Femur (tissue), 1 donor: ENCODE data around the gene ABCA8.

Source experiments
- DNase-seq: peaks from one replicate; pipeline ENCODE4 v3.0.0-alpha.2; 2017

ABCA8 gene

GRCh38 chr17:68868708-68869107 lies 86.5 kb downstream of the ABCA8 start:
- DNase-seq, result no peak

- DNase-seq, result peak; percentile 34
Measured at GRCh38 chr17:68867759-68868516, 87.3 kb downstream of the ABCA8 start.

DNA sequence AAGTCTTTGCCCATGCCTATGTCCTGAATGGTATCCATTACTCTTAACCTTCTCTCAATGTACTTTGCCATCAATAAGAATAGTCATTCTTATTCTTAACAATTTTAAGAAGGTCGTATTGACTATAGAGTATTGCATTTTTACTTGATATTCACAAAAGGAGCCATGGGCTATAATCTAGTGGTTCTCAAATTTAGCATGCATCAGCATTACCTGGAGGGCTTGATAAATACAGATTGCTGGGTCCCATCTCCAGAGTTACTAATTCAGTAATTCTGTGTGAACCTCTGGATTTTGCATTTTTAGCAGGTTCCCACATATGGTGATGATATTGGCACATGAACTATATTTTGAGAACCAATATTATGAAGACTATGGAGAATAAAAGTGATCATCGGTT lies 89.6 kb downstream of the ABCA8 start:
- no peak for DNase-seq

GRCh38 chr17:68863091-68863652 lies 92.0 kb downstream of the ABCA8 start:
- DNase-seq, result no peak

GRCh38 chr17:68861602-68862001 lies 93.6 kb downstream of the ABCA8 start:
- DNase-seq, result no peak

DNA sequence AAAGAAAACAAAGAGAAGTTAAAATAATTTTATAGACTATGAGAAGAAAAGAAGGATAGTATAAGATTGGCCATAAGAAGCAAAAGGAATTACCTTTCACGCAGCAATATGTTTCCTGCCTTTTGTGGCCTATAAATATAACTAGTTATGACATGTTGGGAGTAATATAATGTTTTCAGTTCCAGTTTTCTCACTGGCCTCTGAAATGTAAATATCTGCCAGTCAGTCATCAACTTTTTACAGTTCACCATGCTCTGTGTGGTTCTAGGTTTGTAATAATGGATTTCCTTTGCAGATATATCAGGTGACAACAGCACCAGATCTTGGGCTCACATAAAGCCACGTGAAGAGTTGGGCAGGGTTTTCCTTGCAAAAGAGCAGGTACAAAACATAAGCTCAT lies 94.3 kb downstream of the ABCA8 start:
- DNase-seq, result no peak

DNA sequence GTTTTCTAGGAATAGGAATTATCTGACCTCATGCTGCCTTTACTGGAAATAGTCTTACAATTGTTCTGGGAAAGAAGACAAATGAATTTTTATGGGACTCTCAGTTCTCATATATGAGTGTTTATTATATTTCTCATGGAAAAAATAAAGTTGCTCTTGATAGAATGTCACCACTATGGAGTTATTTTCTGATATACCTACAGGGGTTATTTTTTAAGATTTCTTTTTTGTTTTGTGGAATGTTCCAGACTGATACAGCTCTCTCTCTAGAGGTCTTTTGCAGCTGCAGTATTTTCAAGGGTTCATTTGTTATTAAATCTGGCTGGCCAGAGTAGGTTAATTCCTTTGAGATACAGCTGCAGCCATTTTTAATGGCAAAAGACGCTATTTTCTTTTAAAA lies 100.7 kb downstream of the ABCA8 start:
- DNase-seq, result no peak

DNA sequence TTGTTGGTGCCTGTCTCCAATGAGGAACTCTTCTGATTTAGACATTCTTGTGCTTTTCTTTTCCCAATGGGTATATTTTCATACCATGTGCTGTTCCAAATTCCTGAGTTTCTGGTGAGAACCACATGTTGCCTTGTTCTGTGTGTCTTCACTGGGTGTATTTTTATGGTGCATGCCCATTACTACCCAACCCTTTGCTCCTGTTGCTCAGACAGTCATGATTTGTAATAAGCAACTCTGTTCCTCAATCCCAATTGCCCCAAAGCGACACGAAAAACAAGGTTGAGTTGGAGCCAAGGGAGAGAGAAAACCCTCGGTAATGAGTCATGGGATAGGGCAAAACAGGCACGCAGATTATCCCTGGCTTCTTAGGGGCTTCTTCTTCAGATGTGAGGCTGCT lies 101.8 kb downstream of the ABCA8 start:
- DNase-seq, result no peak

DNA sequence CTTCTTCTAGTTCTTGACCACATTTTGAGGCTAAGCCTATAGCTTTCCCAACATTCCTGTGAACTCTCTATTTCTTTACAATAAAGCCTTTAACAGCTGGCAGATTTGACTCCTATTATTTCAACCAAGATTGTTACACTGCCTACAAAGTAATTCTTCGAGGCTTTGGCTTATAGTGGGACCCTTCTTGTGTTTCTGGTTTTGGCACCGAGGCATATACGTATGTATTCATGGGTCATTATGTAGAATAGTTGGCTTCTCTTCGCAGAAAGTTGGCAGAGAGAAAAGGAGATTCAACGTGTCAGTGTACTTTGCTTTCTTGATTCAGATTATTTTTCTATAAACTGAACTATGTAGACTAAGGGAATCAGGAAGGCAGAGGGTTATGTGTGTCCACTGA lies 102.2 kb downstream of the ABCA8 start:
- no peak for DNase-seq

DNA sequence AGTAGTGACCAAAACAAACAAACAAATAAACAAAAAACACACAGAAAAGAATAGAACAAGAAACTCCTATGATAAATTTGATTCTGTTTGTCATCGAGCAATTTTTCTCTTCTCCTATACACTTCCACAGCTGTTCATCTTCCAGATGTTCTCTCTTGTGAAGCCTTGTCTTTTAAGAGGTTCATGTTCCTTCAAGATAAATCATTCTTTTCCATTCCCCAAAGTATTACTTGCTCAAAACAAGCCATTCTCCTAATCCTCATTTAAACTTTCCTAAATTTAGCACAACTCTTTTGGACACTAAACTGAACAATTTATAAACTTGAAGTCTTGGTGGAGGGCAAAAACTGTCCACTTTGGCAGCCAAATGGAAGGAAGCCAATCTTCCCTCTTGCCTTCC lies 103.3 kb downstream of the ABCA8 start:
- no peak for DNase-seq

GRCh38 chr17:68850749-68851510 lies 104.3 kb downstream of the ABCA8 start:
- DNase-seq, result no peak

- DNase-seq, result no peak
Measured at GRCh38 chr17:68849673-68850610, 105.2 kb downstream of the ABCA8 start.

DNA sequence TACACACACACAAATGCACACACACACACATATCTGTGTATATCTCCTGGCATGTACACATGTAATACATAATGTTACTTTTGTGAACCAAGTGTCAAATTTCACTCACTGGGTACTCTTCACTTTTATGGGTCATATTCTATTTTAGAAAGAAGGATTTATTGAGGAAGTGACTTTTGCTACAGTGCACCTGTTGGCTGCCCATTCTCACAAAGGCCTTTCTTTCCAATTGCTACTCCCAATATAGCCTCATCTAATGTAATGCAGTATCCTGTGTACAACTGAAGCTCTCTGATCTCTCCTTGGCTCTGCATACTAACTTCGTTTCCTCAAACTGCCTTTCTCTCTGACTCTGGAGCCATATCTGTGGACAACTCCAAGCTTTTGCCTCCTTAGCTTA lies 107.5 kb downstream of the ABCA8 start:
- no peak for DNase-seq

GRCh38 chr17:68843522-68843921 lies 111.7 kb downstream of the ABCA8 start:
- DNase-seq, result no peak

DNA sequence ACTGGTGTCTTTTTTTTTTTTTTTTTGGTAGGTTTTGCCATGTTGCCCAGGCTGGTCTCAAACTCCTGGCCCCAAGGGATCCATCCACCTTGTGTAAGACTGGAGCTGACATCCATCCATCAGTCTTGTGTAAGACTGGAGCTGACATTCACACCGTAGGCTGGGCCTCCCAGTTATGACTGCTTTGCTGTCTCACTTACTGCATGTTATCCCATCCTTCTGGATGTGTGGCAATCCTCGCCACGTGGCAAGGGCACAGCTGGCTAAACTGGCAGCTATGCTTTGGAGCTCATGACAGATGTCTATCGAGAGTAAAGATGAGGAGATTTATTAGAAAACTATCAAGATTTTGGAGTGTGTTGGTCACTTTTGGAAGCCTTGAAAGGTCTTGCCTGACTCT lies 115.1 kb downstream of the ABCA8 start:
- DNase-seq, result no peak

DNA sequence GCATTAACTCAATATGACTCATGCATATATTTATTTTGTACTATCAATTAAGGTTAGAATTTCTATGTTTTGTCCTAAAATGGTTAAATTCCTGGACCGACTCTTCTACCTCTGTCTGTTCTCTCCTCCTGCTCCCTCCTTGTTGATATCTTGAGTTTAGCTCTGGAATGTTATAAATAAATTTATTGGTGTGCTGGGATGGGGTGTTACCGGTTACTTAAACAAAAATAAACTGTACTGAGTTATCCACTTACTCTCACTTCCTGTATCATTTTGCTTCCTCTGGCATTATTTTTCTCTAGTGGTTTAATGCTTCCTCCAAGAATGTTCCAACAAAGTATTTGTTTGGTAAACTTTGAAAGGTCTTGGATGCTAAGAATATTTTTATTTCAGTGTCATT lies 120.1 kb downstream of the ABCA8 start:
- no peak for DNase-seq

DNA sequence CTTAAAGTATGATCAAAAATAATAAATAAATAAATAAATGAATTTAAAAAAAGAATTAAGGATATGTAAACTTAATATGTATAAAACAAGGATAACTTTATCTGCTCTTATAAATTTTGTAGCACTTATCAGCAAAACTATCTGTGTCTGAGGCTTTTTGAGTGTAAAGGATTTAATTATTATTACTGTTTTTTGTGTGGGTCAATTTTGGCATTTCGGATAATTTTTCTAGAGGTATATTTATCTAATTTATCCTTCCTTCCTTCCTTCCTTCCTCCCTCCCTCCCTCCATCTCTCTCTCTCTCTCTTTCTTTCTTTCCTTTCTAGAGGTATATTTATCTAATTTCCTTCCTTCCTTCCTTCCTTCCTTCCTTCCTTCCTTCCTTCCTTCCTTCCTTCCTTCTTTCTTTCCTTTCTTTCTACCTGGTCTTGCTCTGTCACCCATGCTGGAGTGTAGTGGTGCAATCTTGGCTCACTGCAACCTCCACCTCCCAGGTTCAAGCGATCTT lies 120.8 kb downstream of the ABCA8 start:
- no peak for DNase-seq

GRCh38 chr17:68832109-68832802 lies 122.9 kb downstream of the ABCA8 start:
- no peak for DNase-seq

DNA sequence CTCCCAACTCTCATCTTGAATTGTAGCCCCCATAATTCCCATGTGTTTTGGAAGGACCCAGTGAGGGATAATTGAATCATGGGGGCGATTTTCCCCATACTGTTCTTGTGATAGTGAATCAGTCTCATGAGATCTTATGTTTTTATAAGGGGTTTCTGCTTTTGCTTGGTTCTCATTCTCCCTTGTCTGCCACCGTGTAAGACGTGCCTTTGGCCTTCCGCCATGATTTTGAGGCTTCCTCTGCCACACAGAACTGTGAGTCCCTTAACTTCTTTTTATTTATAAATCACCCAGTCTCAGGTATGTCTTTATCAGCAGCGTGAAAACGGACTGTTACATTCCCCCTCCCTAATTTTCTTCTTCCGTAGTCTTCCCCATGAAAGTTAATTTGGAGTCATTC lies 124.0 kb downstream of the ABCA8 start:
- no peak for DNase-seq

GRCh38 chr17:68830313-68830712 lies 124.9 kb downstream of the ABCA8 start:
- no peak for DNase-seq

- DNase-seq, result no peak
Measured at GRCh38 chr17:68829211-68829610, 126.0 kb downstream of the ABCA8 start.

- DNase-seq, result no peak
Measured at GRCh38 chr17:68824707-68825106, 130.5 kb downstream of the ABCA8 start.
